Right lobe of liver (tissue), 6 donors: ENCODE measurements around the gene BRD3OS. TPM values are rescaled to one million over a fixed set of nuclear protein-coding genes. Genes with fewer than 3 reads are reported as not detected.

ENCODE experiments used
- ATAC-seq, 4 donors: fragments of 200-7000 bp; cut with Tn5 transposase; one replicate each; pipeline ENCODE4 v1.9.1; 2020; ENCODE audit warnings: mild to moderate bottlenecking in 4 of 4, moderate library complexity in 4 of 4
- DNase-seq, 3 donors: peaks; one replicate each; pipeline ENCODE4 v3.0.0-alpha.2; 2020
- H3K27ac ChIP-seq, 3 donors: fragments of 200-600 bp; one replicate each; pipeline ENCODE4 v1.8.0; 2022
- H3K27me3 ChIP-seq, 2 donors: fragments of 200-600 bp; one replicate each; pipeline ENCODE4 v1.8.0; 2022
- H3K36me3 ChIP-seq, 4 donors: fragments of 200-600 bp; sonication (generic) in 1 of 4; one replicate each; pipeline versions ENCODE4 v1.5.1 to v1.8.0; 2017 to 2022; ENCODE audit warnings: control low read depth in 1 of 4
- H3K4me1 ChIP-seq, 4 donors: fragments of 200-600 bp; sonication (generic) in 1 of 4; one replicate each; pipeline versions ENCODE4 v1.5.1 to v1.8.0; 2017 to 2022; ENCODE audit warnings: control low read depth in 1 of 4
- H3K4me3 ChIP-seq, 3 donors: fragments of 200-600 bp; one replicate each; pipeline ENCODE4 v1.8.0; 2022
- H3K9me3 ChIP-seq, 4 donors: fragments of 200-600 bp; sonication (generic) in 1 of 4; one replicate each; pipeline versions ENCODE4 v1.5.1 to v1.8.0; 2017 to 2022; ENCODE audit warnings: control low read depth in 1 of 4
- CTCF ChIP-seq, 4 donors: fragments of 200-600 bp in 3 of 4; fragments of 450-650 bp in 1 of 4; IDR thresholded peaks; one replicate each; pipeline versions ENCODE4 v1.5.1 to v1.8.0; 2016 to 2022; ENCODE audit warnings: antibody characterized with exemption in 4 of 4, mild to moderate bottlenecking in 2 of 4
- POLR2A ChIP-seq: fragments of 450-650 bp; IDR thresholded peaks from one replicate; pipeline ENCODE4 v1.6.1; 2017; ENCODE audit warnings: antibody characterized with exemption, mild to moderate bottlenecking
- WGBS: methylation state at CpG from one replicate; pipeline ENCODE4 v1.1.6; 2018; ENCODE audit warnings: low coverage, low lambda C conversion rate; ENCODE audit not compliant: insufficient coverage; ENCODE audit errors: missing lambda C conversion rate; 5-methylcytosine and 5-hydroxymethylcytosine counted together
- intact Hi-C, 2 donors: fragments of 100-400 bp; cut with DNase I; formaldehyde crosslinking; loops; one replicate each; pipeline versions ENCODE4 v1.11.2 to v1.14.1; 2022
- long read RNA-seq: library from polyadenylated mRNA; unstranded; transcript quantifications from one replicate; pipeline ENCODE4 v2.0.0, GENCODE V29; 2019
- total RNA-seq, 6 experiments: library from RNA; depleted of rRNA in 2 of 6; stranded (reverse); fragments of >200 nt in 2 of 6; fragmentation: NEBNext Ultra II Directional in 3 of 6; extraction: Animal tissue kit (Norgen Biotek cat#: 25700) in 3 of 6; gene quantifications; one replicate each; pipeline versions ENCODE4 v1.1.0 to v1.2.4, GENCODE V29; 2016 to 2023
- donor health status: DM: no; HTN: yes; CAD: no.
- donor health status: DM: no; HTN: no; CAD: no.
- donor health status: DM: no; HTN: no; CAD: no.
- donor health status: DM: no; HTN: yes; CAD: no.
- donor health status: DM: no; HTN: yes; CAD: no.

Gene BRD3OS
- total RNA-seq: 1 to 10 TPM; 3.2 to 8.1 (median 5.9) TPM
- long read RNA-seq, transcript BRD3OS-204 (1 exons, 1,689 nt): major isoform, 6 of 6 reads
- long read RNA-seq, partial matches to known transcripts: 0 of 6 reads
- long read RNA-seq, other reads (novel, unspliced or antisense): 0 of 6 reads

GRCh38 chr9:134024828-134025605, at the start of gene BRD3OS:
Gene BRD3OS, plus strand, starts transcription at chr9:134025481. Its CDS starts 1,267 bp downstream, at chr9:134026748.
- ATAC-seq: peak; percentile 95 to 98 (median 98)
- DNase-seq: peak; percentile 98 to 99 (median 98)
- H3K27me3 ChIP-seq: no peaks in the 10 kb centered on the region
- 4% methylated on average over 42 of the region's 43 CpGs for WGBS
- H3K36me3 ChIP-seq: no peaks in the 10 kb centered on the region
- no peak within 1 kb of the TSS for H3K27ac ChIP-seq
- TF ChIP-seq POLR2A (no peak), CTCF (IDR thresholded peaks at IDR 0.05) (no peak)
- intact Hi-C loops: no loop called here
- peaks cover 0 to 31% (median 9%) of the 10 kb centered on the region in 4 donors for H3K4me1 ChIP-seq
- H3K9me3 ChIP-seq: no peaks in the 10 kb centered on the region
- H3K4me3 ChIP-seq: peak within 1 kb of the TSS; percentile 82 to 86 (median 82)

- Histone ChIP-seq H3K4me3 (no peak overlapping the region), H3K4me1 (peaks cover 0 to 79% (median 39%) of the 10 kb centered on the region in 4 donors), H3K27ac (peak overlapping the region in 1 of 3 donors; percentile 84), H3K36me3 (no peaks in the 10 kb centered on the region), H3K9me3 (no peaks in the 10 kb centered on the region), H3K27me3 (no peaks in the 10 kb centered on the region)
- ATAC-seq (no peak), DNase-seq (peak in 2 of 3 donors; percentile 10 to 18)
- WGBS: 74% methylated on average over 3 of the region's 3 CpGs
- intact Hi-C loops: loop anchor here in 1 of 2 donors (10.0 kb wide), 1 partner anchor 91 kb away; no protein-coding TSS in a partner anchor
- TF ChIP-seq CTCF (IDR thresholded peaks at IDR 0.05): no peak
- no peak for TF ChIP-seq POLR2A
These were observed 49.8 kb upstream of the BRD3OS start for GRCh38 chr9:133975511-133975910.

GRCh38 chr9:133976191-133976861, 49.0 kb upstream of the BRD3OS start:
- Histone ChIP-seq H3K27me3 (no peaks in the 10 kb centered on the region), H3K27ac (no peak overlapping the region), H3K36me3 (no peaks in the 10 kb centered on the region), H3K4me3 (no peak overlapping the region), H3K9me3 (no peaks in the 10 kb centered on the region), H3K4me1 (peaks cover 0 to 84% (median 42%) of the 10 kb centered on the region in 4 donors)
- no peak for ATAC-seq
- intact Hi-C loops: loop anchor here in 1 of 2 donors (10.0 kb wide), 1 partner anchor 92 kb away; no protein-coding TSS in a partner anchor
- no peak for TF ChIP-seq POLR2A
- no peak for TF ChIP-seq CTCF (IDR thresholded peaks at IDR 0.05)
- peak; percentile 4 to 30 (median 20) for DNase-seq
- 94% methylated on average over 12 of the region's 17 CpGs for WGBS

GRCh38 chr9:133976887-133977286, 48.4 kb upstream of the BRD3OS start:
- Histone ChIP-seq H3K4me1 (peaks cover 0 to 84% (median 40%) of the 10 kb centered on the region in 4 donors), H3K36me3 (no peaks in the 10 kb centered on the region), H3K27me3 (no peaks in the 10 kb centered on the region), H3K4me3 (no peak overlapping the region), H3K9me3 (no peaks in the 10 kb centered on the region), H3K27ac (peak overlapping the region in 1 of 3 donors; percentile 86)
- 96% methylated on average over 7 of the region's 9 CpGs for WGBS
- no peak for ATAC-seq
- no peak for TF ChIP-seq CTCF (IDR thresholded peaks at IDR 0.05)
- no peak for TF ChIP-seq POLR2A
- intact Hi-C loops: loop anchor here in 1 of 2 donors (10.0 kb wide), 1 partner anchor 92 kb away; no protein-coding TSS in a partner anchor
- peak; percentile 14 to 44 (median 41) for DNase-seq
